A549 (cell line): Measurements from ENCODE around the gene FANCC. TPM values are rescaled to one million over a fixed set of nuclear protein-coding genes. Genes with fewer than 3 reads are reported as not detected.
A peak's percentile ranks its signal among the peaks of the same experiment; 100 is the strongest.

Experiments
- ATAC-seq, 2 experiments: fragments of 200-7000 bp in 1 of 2; fragments of >200 bp in 1 of 2; cut with Nextera tagmentation in 1 of 2; cut with Tn5 transposase in 1 of 2; 3 replicates each; pipeline versions ENCODE4 v1.8.0 to v1.9.1; 2018 to 2020; ENCODE audit warnings: mild to moderate bottlenecking in 1 of 2, moderate library complexity in 1 of 2
- CTCF ChIA-PET: fragments of 300-600 bp; sonication (Branson Sonifier 250); formaldehyde crosslinking; extraction: SDS; loops from one replicate; lab custom pipeline; 2021; ENCODE audit warnings: antibody characterized with exemption, inconsistent platforms; lab: Yijun Ruan, JAX
- POLR2A ChIA-PET: fragments of 350-600 bp; formaldehyde crosslinking; extraction: SDS; loops from one replicate; lab custom pipeline; 2021; ENCODE audit warnings: antibody characterized with exemption, inconsistent platforms; lab: Yijun Ruan, JAX
- DNase-seq, 2 experiments: peaks; one replicate each; pipeline versions ENCODE4 v3.0.0 to v3.0.0-alpha.2; 2011 to 2016; ENCODE audit warnings: low read depth in 1 of 2, low spot score in 1 of 2
- FAIRE-seq: peaks from 2 replicates; lab custom pipeline; 2011; peaks lifted over from hg19 to GRCh38; lab: Jason Lieb, UNC
- H3K27ac ChIP-seq, 2 experiments: fragments of >200 bp; sonication (Bioruptor Twin); formaldehyde crosslinking; 3 replicates each; pipeline ENCODE4 v1.5.1; 2016 to 2017
- H3K4me1 ChIP-seq: fragments of >200 bp; sonication (Bioruptor Twin); formaldehyde crosslinking; 3 replicates; pipeline ENCODE4 v1.6.1; 2016
- H3K4me2 ChIP-seq: fragments of >200 bp; sonication (Bioruptor Twin); formaldehyde crosslinking; 3 replicates; pipeline ENCODE4 v1.6.1; 2016
- H3K4me3 ChIP-seq: fragments of >200 bp; sonication (Bioruptor Twin); formaldehyde crosslinking; 3 replicates; pipeline ENCODE4 v1.5.1; 2016
- H3K9me3 ChIP-seq: fragments of >200 bp; sonication (Bioruptor Twin); formaldehyde crosslinking; 3 replicates; pipeline ENCODE4 v1.6.1; 2016
- CEBPB ChIP-seq, 2 experiments: fragments of >200 bp in 1 of 2; sonication (Bioruptor Twin) in 1 of 2; formaldehyde crosslinking in 1 of 2; IDR thresholded peaks; 2 replicates each; pipeline ENCODE4 v1.6.1; 2012 to 2016
- EHF ChIP-seq: fragments of 250-450 bp; sonication (Bioruptor Pico); IDR thresholded peaks from 2 replicates; pipeline ENCODE4 v1.5.0; 2020; ENCODE audit warnings: mild to moderate bottlenecking
- EP300 ChIP-seq, 2 experiments: fragments of >200 bp; sonication (Bioruptor Twin); formaldehyde crosslinking; IDR thresholded peaks; 2 replicates in 1 of 2; 3 replicates in 1 of 2; pipeline ENCODE4 v1.6.1; 2016 to 2017
- FOXS1 ChIP-seq: fragments of 250-450 bp; sonication (Bioruptor Pico); IDR thresholded peaks from 2 replicates; pipeline ENCODE4 v1.5.0; 2020; ENCODE audit warnings: mild to moderate bottlenecking, moderate library complexity
- HEYL ChIP-seq: fragments of 250-450 bp; sonication (Bioruptor Pico); IDR thresholded peaks from 2 replicates; pipeline ENCODE4 v1.8.0; 2021; ENCODE audit warnings: mild to moderate bottlenecking, moderate library complexity
- JUNB ChIP-seq: fragments of >200 bp; sonication (Bioruptor Twin); formaldehyde crosslinking; IDR thresholded peaks from 2 replicates; pipeline ENCODE4 v1.6.1; 2016
- MAZ ChIP-seq: fragments of 150-350 bp; IDR thresholded peaks from 2 replicates; pipeline ENCODE4 v1.6.1; 2014; ENCODE audit warnings: antibody characterized with exemption, low read depth, low read length, borderline replicate concordance
- NFE2L2 ChIP-seq: fragments of 150-350 bp; conservative IDR thresholded peaks from 2 replicates; pipeline ENCODE4 v1.6.1; 2014; ENCODE audit warnings: low read length
- NPAS2 ChIP-seq: fragments of 250-450 bp; sonication (Bioruptor Pico); IDR thresholded peaks from 2 replicates; pipeline ENCODE4 v1.8.0; 2022; ENCODE audit warnings: mild to moderate bottlenecking, moderate library complexity, borderline replicate concordance
- POLR2AphosphoS2 ChIP-seq: conservative IDR thresholded peaks from 2 replicates; pipeline ENCODE4 v1.6.1; 2012; ENCODE audit warnings: low read length, improper control_type of control experiment, inconsistent platforms
- RAD21 ChIP-seq, 2 experiments: fragments of >200 bp in 1 of 2; sonication (Bioruptor Twin) in 1 of 2; formaldehyde crosslinking in 1 of 2; IDR thresholded peaks in 1 of 2; conservative IDR thresholded peaks in 1 of 2; 2 replicates in 1 of 2; 3 replicates in 1 of 2; pipeline ENCODE4 v1.6.1; 2012 to 2018; ENCODE audit warnings: inconsistent platforms in 1 of 2
- RCOR1 ChIP-seq: fragments of 150-350 bp; IDR thresholded peaks from 2 replicates; pipeline ENCODE4 v1.6.1; 2014; ENCODE audit warnings: antibody characterized with exemption, low read length, low read depth
- SMC3 ChIP-seq: fragments of >200 bp; sonication (Bioruptor Twin); formaldehyde crosslinking; IDR thresholded peaks from 3 replicates; pipeline ENCODE4 v1.6.1; 2018; ENCODE audit warnings: inconsistent platforms
- ZC3H11A ChIP-seq: fragments of 450-650 bp; IDR thresholded peaks from 2 replicates; pipeline ENCODE4 v1.6.1; 2014; ENCODE audit warnings: antibody characterized with exemption, mild to moderate bottlenecking
- ZNF302 ChIP-seq: fragments of 250-450 bp; sonication (Bioruptor Pico); IDR thresholded peaks from 2 replicates; pipeline ENCODE4 v1.9.0; 2021; ENCODE audit warnings: inconsistent platforms, mild to moderate bottlenecking, moderate library complexity
- ZSCAN20 ChIP-seq: fragments of 250-450 bp; sonication (Bioruptor Pico); IDR thresholded peaks from 2 replicates; pipeline ENCODE4 v1.8.0; 2022; ENCODE audit warnings: mild to moderate bottlenecking, moderate library complexity
- WGBS: methylation state at CpG from one replicate; pipeline ENCODE4 v1.1.6; 2017; ENCODE audit errors: missing lambda C conversion rate; 5-methylcytosine and 5-hydroxymethylcytosine counted together
- polyA plus RNA-seq, 4 experiments: library from polyadenylated mRNA; depleted of rRNA in 3 of 4; stranded (reverse); fragments of >200 nt; fragmentation: RNase III in 1 of 4; extraction: RNeasy Plus Mini Kit Qiagen cat#74134 plus additional on column Dnase treatment in 1 of 4; gene quantifications; 2 replicates in 3 of 4; 3 replicates in 1 of 4; pipeline ENCODE4 v1.2.3, GENCODE V29; 2011 to 2017
- TF ChIP-seq, protein P1 (sequence below): fragments of 150-350 bp; IDR thresholded peaks from 2 replicates; pipeline ENCODE4 v1.6.1; 2014; ENCODE audit warnings: low read depth, mild to moderate bottlenecking, low read length
- TF ChIP-seq, protein P2 (sequence below): fragments of 450-650 bp; IDR thresholded peaks from 2 replicates; pipeline ENCODE4 v1.6.1; 2014; ENCODE audit warnings: antibody characterized with exemption
- TF ChIP-seq, protein P3 (sequence below): fragments of 250-450 bp; sonication (Bioruptor Pico); IDR thresholded peaks from 2 replicates; pipeline ENCODE4 v1.5.0; 2020; ENCODE audit warnings: low read depth, mild to moderate bottlenecking, moderate library complexity
- TF ChIP-seq, protein P4 (sequence below): IDR thresholded peaks from 2 replicates; pipeline ENCODE4 v1.6.1; 2012; ENCODE audit warnings: low read depth, borderline replicate concordance

FANCC gene
- polyA plus RNA-seq, 2 of the 4 experiments (the other 2 are of a cell fraction) = 13.5 to 24.9 TPM

DNA sequence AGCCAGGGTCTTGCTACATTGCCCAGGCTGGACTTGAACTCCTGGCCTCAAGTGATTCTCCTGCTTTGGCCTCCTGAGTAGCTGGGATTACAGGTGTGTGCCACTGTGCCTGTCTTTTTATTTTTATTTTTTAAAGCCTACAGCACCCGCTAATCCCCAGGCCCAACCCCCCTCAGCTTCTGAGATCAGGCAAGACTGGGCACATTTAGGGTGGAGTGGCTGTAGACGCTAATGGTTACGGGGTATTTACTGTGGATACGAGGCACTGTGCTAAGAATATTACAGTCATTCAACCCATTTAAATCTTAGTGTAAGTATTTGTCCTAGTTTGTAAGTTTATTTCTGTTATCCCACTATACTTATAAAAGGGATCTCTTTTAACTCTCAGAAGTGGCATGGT is 175.2 kb downstream of the FANCC start:
- ChIA-PET POLR2A (interaction anchor here (0.6 kb wide), 1 partner anchor 12 kb away, joined by 6 read pairs; no protein-coding TSS in a partner anchor), CTCF (interaction anchor here (1.7 to 3.0 kb wide), 3 partner anchors 11 to 461 kb away, joined by 8 to 18 read pairs (median 8); no protein-coding TSS in a partner anchor)
- WGBS = 93% methylated on average over 4 of the region's 4 CpGs
- Histone ChIP-seq H3K4me2 (no peak overlapping the region), H3K9me3 (no peaks in the 10 kb centered on the region), H3K4me1 (peaks cover 4% of the 10 kb centered on the region), H3K4me3 (no peak overlapping the region), H3K27ac (no peak overlapping the region)
- ATAC-seq (no peak), FAIRE-seq (no peak), DNase-seq (no peak)
- TF ChIP-seq MAZ = no peak
- no peak for TF ChIP-seq POLR2AphosphoS2
- TF ChIP-seq SMC3 = no peak

DNA sequence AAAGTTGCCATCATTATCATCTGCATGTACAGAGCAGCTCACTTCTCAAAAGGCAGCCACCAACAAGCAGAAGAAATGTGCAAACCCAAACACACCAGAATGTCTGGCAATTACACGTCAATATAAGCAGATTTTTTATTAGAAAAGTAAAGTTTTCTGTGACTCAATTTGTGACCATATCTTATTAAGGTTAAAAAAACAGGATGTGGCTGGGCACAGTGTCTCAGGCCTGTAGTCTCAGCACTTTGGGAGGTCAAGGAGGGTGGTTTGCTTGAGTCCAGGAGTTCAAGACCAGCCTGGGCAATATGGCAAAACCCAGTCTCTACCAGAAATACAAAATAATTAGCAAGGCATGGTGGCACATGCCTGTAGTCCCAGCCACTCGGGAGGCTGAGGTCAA is 176.7 kb downstream of the FANCC start:
- H3K4me1 ChIP-seq = no peaks in the 10 kb centered on the region
- no peak overlapping the region for H3K4me2 ChIP-seq
- H3K9me3 ChIP-seq = no peaks in the 10 kb centered on the region
- WGBS = 80% methylated on average over 2 of the region's 2 CpGs
- DNase-seq (no peak), FAIRE-seq (no peak), ATAC-seq (no peak)
- ChIA-PET POLR2A (no interaction called here), CTCF (interaction anchor here (1.0 to 3.0 kb wide), 4 partner anchors 9 to 586 kb away, joined by 3 to 18 read pairs (median 4); partner anchors contain the start of gene PCAT7)
- no peak for TF ChIP-seq RAD21 (conservative IDR thresholded peaks at IDR 0.05 in 1 of 2, IDR thresholded peaks at IDR 0.05 in 1 of 2)
- TF ChIP-seq ZC3H11A = no peak
- TF ChIP-seq EP300 (IDR thresholded peaks at IDR 0.05) = no peak
- TF ChIP-seq, protein P1, sequence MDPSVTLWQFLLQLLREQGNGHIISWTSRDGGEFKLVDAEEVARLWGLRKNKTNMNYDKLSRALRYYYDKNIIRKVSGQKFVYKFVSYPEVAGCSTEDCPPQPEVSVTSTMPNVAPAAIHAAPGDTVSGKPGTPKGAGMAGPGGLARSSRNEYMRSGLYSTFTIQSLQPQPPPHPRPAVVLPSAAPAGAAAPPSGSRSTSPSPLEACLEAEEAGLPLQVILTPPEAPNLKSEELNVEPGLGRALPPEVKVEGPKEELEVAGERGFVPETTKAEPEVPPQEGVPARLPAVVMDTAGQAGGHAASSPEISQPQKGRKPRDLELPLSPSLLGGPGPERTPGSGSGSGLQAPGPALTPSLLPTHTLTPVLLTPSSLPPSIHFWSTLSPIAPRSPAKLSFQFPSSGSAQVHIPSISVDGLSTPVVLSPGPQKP = no peak
- TF ChIP-seq, protein P2, sequence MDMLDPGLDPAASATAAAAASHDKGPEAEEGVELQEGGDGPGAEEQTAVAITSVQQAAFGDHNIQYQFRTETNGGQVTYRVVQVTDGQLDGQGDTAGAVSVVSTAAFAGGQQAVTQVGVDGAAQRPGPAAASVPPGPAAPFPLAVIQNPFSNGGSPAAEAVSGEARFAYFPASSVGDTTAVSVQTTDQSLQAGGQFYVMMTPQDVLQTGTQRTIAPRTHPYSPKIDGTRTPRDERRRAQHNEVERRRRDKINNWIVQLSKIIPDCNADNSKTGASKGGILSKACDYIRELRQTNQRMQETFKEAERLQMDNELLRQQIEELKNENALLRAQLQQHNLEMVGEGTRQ = no peak
- no peak for TF ChIP-seq FOXS1 (CRISPR knock-in tag)
- TF ChIP-seq JUNB = no peak
- TF ChIP-seq NPAS2 = no peak
- TF ChIP-seq HEYL (CRISPR knock-in tag) = no peak
- TF ChIP-seq ZSCAN20 = no peak
- no peak for TF ChIP-seq RCOR1
- TF ChIP-seq, protein P3, sequence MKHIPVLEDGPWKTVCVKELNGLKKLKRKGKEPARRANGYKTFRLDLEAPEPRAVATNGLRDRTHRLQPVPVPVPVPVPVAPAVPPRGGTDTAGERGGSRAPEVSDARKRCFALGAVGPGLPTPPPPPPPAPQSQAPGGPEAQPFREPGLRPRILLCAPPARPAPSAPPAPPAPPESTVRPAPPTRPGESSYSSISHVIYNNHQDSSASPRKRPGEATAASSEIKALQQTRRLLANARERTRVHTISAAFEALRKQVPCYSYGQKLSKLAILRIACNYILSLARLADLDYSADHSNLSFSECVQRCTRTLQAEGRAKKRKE (CRISPR knock-in tag) = no peak
- no peak overlapping the region for H3K4me3 ChIP-seq
- H3K27ac ChIP-seq = no peak overlapping the region

DNA sequence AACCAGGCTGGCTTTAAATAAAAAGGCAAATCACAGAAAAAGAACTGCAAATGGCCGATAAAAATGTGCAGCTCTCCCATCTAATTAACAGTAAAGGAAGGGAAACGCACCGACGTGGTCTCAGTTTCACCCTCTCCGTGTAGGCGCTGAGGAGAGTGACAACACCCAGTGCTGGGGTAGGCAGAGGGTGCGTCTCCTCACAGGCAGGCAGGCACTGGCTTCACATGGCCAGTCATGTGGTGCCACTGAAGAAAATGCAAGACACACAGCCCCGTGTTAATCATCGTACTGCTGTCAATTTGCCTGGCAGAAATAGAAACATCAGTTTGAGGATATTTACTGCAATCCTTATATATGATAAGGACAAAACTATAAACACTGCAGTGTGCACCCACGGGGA is 178.4 kb downstream of the FANCC start:
- 94% methylated on average over 10 of the region's 10 CpGs for WGBS
- no peak overlapping the region for H3K4me2 ChIP-seq
- no peak for FAIRE-seq
- no peaks in the 10 kb centered on the region for H3K4me1 ChIP-seq
- H3K9me3 ChIP-seq = no peaks in the 10 kb centered on the region
- TF ChIP-seq NFE2L2 = no peak
- TF ChIP-seq JUNB = no peak
- TF ChIP-seq, all 56 proteins: peak for 0
- no peak overlapping the region for H3K4me3 ChIP-seq
- DNase-seq (no peak), ATAC-seq (no peak)
- CTCF ChIA-PET = interaction anchor here (3.9 kb wide), 1 partner anchor 11 kb away, joined by 30 read pairs; no protein-coding TSS in a partner anchor
- POLR2A ChIA-PET = no interaction called here
- H3K27ac ChIP-seq = no peak overlapping the region

DNA sequence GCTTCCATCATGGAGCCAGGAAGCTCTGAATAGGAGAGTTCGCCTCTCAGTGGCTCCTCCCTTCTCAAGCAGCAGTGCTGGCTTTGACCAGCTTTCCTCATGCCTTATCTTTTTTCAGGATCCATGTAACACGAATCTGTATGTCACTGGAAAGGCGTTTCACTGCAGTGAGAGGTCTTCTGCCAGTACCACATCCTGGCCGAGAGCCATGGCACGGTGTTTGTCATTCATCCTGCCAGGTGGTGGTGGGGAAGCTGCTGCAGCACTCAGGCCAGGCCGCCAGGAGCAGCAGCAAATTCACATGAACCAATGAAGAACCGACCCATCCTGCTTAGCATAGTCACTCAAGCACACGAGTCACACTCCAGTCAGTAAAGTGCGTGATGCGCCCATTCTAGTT is 179.0 kb downstream of the FANCC start:
- WGBS = 88% methylated on average over 10 of the region's 10 CpGs
- Histone ChIP-seq H3K4me3 (no peak overlapping the region), H3K9me3 (no peaks in the 10 kb centered on the region), H3K27ac (no peak overlapping the region), H3K4me1 (no peaks in the 10 kb centered on the region), H3K4me2 (no peak overlapping the region)
- ATAC-seq (peak in 1 of 2 experiments; percentile 55; a peak in 3 of 6 replicates), DNase-seq (no peak), FAIRE-seq (no peak)
- no peak for TF ChIP-seq EHF (CRISPR knock-in tag)
- TF ChIP-seq CEBPB (IDR thresholded peaks at IDR 0.05) = no peak
- TF ChIP-seq, protein P4, sequence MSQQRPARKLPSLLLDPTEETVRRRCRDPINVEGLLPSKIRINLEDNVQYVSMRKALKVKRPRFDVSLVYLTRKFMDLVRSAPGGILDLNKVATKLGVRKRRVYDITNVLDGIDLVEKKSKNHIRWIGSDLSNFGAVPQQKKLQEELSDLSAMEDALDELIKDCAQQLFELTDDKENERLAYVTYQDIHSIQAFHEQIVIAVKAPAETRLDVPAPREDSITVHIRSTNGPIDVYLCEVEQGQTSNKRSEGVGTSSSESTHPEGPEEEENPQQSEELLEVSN = no peak
- TF ChIP-seq ZNF302 (CRISPR knock-in tag) = no peak
- TF ChIP-seq POLR2AphosphoS2 = no peak
- no peak for TF ChIP-seq RCOR1
- ChIA-PET POLR2A (no interaction called here), CTCF (interaction anchor here (1.0 to 3.9 kb wide), 4 partner anchors 10 to 470 kb away, joined by 4 to 30 read pairs (median 12); no protein-coding TSS in a partner anchor)
